Bronchial epithelial cell (primary cell): ENCODE data around the gene FASTK. TPM values are rescaled to one million over a fixed set of nuclear protein-coding genes. Genes with fewer than 3 reads are reported as not detected.
A peak's percentile ranks its signal among the peaks of the same experiment; 100 is the strongest.

ENCODE experiments used
- DNase-seq: peaks from one replicate; pipeline ENCODE4 v3.0.0-alpha.2; 2010; ENCODE audit warnings: low read depth
- FAIRE-seq: peaks from 2 replicates; lab custom pipeline; 2011; peaks lifted over from hg19 to GRCh38; lab: Jason Lieb, UNC
- H3K27me3 ChIP-seq: 2 replicates; pipeline ENCODE4 v1.5.1; 2011; ENCODE audit warnings: low read length; ENCODE audit not compliant: control insufficient read depth, insufficient read depth
- H3K36me3 ChIP-seq: 2 replicates; pipeline ENCODE4 v1.5.1; 2011; ENCODE audit warnings: low read length; ENCODE audit not compliant: control insufficient read depth, insufficient read depth
- H3K4me3 ChIP-seq: 2 replicates; pipeline ENCODE4 v1.5.1; 2011; ENCODE audit warnings: mild to moderate bottlenecking, low read depth, low read length, control low read depth
- total RNA-seq: library from RNA; depleted of rRNA; stranded (reverse); fragments of >200 nt; gene quantifications from 2 replicates; pipeline ENCODE4 v1.2.1, GENCODE V29; 2014
- TF ChIP-seq, protein P1 (sequence below): IDR thresholded peaks from 2 replicates; pipeline ENCODE4 v1.5.1; 2011; ENCODE audit warnings: mild to moderate bottlenecking, moderate library complexity, low read length, control low read depth, inconsistent platforms; ENCODE audit not compliant: insufficient read depth, severe bottlenecking

FASTK gene
- total RNA-seq, 1 donor from 2014 or later, result 51.6 TPM

DNA sequence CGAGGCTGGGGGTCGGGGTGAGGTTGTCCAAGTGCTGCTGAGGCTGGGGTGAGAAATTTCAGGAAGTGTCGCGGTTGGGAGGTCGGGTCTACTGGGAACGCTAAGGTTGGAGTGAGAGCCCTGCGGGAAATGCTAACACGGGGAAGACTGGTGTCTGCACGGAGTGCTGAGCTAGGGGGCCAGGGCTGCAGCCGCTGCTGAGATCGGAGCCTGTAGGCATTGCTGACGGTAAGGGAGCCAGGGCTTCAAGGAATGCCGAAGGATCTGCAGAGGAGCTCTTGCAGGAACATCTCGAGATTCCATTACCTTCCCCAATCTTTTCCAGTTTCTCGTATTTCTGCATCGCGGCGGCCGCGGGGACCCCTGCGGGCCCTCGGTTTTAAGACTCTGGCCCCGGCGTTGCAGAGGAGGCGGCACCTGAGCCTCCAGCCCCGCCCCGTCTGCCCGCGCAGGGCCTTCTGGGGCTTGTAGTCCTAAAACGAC, 23.1 kb downstream of the FASTK start, which contains the start of gene CDK5:
Gene CDK5, minus strand, starts transcription at position 392 of the 483 bp plus-strand sequence. Its CDS starts 49 bp downstream, at position 343.
- no peak for DNase-seq
- no peaks in the 10 kb centered on the region for H3K27me3 ChIP-seq
- peak within 1 kb of the TSS; percentile 48 for H3K4me3 ChIP-seq
- TF ChIP-seq, protein P1, sequence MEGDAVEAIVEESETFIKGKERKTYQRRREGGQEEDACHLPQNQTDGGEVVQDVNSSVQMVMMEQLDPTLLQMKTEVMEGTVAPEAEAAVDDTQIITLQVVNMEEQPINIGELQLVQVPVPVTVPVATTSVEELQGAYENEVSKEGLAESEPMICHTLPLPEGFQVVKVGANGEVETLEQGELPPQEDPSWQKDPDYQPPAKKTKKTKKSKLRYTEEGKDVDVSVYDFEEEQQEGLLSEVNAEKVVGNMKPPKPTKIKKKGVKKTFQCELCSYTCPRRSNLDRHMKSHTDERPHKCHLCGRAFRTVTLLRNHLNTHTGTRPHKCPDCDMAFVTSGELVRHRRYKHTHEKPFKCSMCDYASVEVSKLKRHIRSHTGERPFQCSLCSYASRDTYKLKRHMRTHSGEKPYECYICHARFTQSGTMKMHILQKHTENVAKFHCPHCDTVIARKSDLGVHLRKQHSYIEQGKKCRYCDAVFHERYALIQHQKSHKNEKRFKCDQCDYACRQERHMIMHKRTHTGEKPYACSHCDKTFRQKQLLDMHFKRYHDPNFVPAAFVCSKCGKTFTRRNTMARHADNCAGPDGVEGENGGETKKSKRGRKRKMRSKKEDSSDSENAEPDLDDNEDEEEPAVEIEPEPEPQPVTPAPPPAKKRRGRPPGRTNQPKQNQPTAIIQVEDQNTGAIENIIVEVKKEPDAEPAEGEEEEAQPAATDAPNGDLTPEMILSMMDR, result no peak
- no peak for FAIRE-seq
- H3K36me3 ChIP-seq, result peaks cover 2% of the 10 kb centered on the region

DNA sequence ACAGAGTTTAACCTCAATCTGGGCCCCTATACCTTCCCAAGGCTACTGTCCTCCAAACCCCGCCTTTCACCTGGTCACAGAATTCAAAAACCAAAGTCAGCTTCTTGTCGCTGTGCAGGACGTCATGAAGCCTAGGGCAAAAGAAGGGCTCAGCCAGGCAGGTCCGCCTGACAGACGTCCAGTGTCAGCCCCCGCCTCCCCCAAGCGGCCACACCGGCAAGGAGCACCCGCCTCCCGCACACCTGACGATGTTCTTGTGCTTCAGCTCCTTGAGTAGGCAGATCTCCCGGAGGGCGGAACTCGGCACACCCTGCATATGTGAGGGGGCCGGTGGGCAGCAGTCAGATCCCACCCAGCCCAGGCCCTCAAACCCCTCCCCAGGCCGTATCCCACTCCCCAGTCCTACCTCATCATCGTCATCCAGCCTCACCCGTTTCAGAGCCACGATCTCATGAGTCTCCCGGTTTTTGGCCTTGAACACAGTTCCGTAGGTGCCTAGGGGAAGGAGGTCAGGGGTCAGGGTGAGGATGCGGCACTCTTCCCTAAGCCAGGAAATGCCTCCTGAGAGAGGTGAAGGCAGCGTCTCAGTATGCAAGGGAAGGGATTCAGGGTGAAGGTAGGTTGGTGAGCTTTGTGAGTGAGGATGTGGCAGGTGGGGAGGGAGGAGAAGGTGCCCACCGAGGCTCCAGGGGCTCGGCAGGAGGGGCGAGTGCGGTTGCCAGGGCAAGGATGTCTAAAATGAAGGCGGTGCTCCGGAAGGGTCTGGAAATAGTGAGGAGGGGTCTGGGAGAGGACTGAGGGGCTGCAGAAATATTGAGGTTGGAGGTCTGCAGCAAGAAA, 23.7 kb downstream of the FASTK start:
- DNase-seq (no peak), FAIRE-seq (no peak)
- Histone ChIP-seq H3K36me3 (peaks cover under 1% of the 10 kb centered on the region), H3K27me3 (no peaks in the 10 kb centered on the region), H3K4me3 (peak overlapping the region; percentile 48)
- TF ChIP-seq, protein P1, result peak; percentile 25

DNA sequence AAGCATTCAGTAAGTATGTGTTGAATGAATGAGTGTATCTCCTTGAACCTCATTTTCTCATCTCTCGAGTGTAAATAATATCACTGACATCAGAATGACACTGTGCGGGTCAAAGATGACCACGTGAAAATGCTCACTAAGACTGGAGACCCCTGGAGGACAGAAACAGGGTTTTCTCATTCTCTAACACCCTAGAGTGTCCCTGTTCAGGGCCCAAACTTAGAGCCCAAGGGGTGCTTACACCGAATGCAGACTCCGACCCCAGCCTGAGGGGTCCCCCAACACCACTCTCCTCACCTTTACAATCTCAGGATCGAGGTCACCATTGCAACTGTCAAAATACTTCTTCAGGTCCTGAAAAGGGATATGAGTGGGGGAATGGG, 24.3 kb downstream of the FASTK start:
- Histone ChIP-seq H3K27me3 (no peaks in the 10 kb centered on the region), H3K36me3 (no peaks in the 10 kb centered on the region), H3K4me3 (no peak overlapping the region)
- no peak for FAIRE-seq
- TF ChIP-seq, protein P1, result no peak
- DNase-seq, result no peak

DNA sequence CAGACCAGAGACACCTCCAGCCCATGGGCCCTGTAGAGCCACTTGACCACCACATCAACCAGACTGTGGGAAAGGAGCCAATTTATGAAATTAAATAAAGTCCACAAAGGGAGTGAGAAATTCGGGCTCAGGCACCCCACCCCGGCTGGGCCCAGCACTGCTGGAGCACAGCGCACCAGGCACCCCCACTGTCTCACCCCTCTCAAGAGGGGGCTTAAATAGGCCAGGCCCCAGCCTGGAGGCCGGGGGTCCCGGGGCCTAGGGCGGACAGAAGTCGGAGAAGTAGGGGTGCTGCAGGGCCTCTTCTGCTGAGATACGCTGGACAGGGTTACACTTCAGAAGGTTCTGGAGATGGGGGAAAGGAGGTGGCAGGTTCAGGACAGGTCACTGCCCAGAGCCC, 26.9 kb downstream of the FASTK start:
- FAIRE-seq (no peak), DNase-seq (no peak)
- Histone ChIP-seq H3K36me3 (no peaks in the 10 kb centered on the region), H3K27me3 (peaks cover 6% of the 10 kb centered on the region), H3K4me3 (no peak overlapping the region)
- TF ChIP-seq, protein P1, result no peak

DNA sequence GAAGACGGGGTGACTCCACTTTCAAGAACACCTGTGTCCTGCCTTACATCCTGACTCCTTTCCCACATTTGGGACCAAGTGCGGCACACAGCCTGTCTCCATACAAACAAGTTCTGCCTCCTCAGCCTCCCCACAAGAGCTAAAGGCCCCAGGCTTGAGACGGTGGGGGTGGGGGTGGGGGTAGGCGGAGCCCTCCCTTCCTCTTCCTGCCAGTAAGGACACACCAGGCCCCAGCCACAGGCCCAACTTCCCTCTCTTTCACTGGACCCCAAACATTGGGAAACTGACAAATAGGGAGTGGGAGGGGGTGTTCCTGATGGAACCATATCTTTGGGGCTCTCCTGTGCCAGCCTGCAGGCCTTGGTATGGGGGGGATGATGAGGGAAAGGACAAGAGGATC, 27.5 kb downstream of the FASTK start:
- H3K27me3 ChIP-seq, result peaks cover 6% of the 10 kb centered on the region
- DNase-seq (no peak), FAIRE-seq (no peak)
- no peaks in the 10 kb centered on the region for H3K36me3 ChIP-seq
- H3K4me3 ChIP-seq, result no peak overlapping the region
- TF ChIP-seq, protein P1, result no peak

DNA sequence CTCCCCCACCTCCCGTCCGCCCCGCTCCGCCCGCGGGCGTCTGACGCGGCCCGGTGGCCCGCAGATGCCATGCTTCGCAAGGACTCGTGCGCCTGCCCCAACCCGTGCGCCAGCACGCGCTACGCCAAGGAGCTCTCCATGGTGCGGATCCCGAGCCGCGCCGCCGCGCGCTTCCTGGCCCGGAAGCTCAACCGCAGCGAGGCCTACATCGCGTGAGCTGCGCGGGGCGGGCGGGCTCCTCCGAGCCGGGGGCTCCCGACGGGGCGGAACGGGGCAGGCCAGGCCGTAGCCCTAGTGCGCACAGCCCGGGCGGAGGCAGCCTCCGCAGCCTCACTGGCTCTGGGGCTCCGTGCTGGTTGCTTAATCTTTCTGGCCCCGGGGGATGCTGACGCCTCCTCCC, 29.5 kb downstream of the FASTK start:
- DNase-seq (peak; percentile 51), FAIRE-seq (no peak)
- Histone ChIP-seq H3K27me3 (peaks cover 6% of the 10 kb centered on the region), H3K4me3 (no peak overlapping the region), H3K36me3 (no peaks in the 10 kb centered on the region)
- TF ChIP-seq, protein P1, result no peak
